Skeletal muscle satellite cell (primary cell): ENCODE measurements around the gene TMBIM6.
"Not testable (repeated sequence)": the region's sequence is repeated elsewhere in the genome, so short reads cannot be mapped to it uniquely, and the experiment has no call there.

Experiments used
- H3K27me3 ChIP-seq: 2 replicates; pipeline ENCODE4 v1.7.0; 2013; ENCODE audit warnings: low read length; ENCODE audit not compliant: control insufficient read depth, insufficient read depth
- H3K36me3 ChIP-seq: 2 replicates; pipeline ENCODE4 v1.7.0; 2013; ENCODE audit warnings: mild to moderate bottlenecking, control low read depth, low read length; ENCODE audit not compliant: insufficient read depth
- H3K4me1 ChIP-seq: 2 replicates; pipeline ENCODE4 v1.7.0; 2013; ENCODE audit warnings: low read length; ENCODE audit not compliant: control insufficient read depth, insufficient read depth
- H3K4me2 ChIP-seq: 2 replicates; pipeline ENCODE4 v1.7.0; 2013; ENCODE audit warnings: mild to moderate bottlenecking, low read length
- H3K4me3 ChIP-seq: 2 replicates; pipeline ENCODE4 v1.7.0; 2013; ENCODE audit warnings: low read length
- H3K9ac ChIP-seq: 2 replicates; pipeline ENCODE4 v1.7.0; 2013; ENCODE audit warnings: mild to moderate bottlenecking, low read depth, low read length, moderate library complexity
- H3K9me3 ChIP-seq: replicated peaks from 2 replicates; pipeline ENCODE4 v1.7.0; 2013; ENCODE audit warnings: mild to moderate bottlenecking, control low read depth, low read length

The TMBIM6 gene

DNA sequence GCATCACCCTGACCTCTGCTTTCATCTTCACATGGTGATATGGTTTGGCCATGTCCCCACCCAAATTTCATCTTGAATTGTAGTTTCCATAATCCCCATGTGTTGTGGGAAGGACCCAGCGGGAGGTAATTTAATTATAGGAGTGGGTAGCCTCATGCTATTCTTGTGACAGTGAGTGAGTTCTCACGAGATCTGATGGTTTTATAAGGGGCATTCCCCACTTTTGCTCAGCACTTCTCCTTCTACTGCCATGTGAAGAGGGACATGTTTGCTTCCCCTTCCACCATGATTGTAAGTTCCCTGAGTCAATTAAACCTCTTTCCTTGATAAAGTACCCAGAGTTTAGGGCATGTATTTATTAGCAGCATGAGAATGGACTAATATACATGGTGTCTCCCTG, 38.2 kb downstream of the TMBIM6 start:
- Histone ChIP-seq H3K4me1 (peaks cover 10% of the 10 kb centered on the region), H3K4me2 (no peak overlapping the region), H3K9ac (no peak overlapping the region)

DNA sequence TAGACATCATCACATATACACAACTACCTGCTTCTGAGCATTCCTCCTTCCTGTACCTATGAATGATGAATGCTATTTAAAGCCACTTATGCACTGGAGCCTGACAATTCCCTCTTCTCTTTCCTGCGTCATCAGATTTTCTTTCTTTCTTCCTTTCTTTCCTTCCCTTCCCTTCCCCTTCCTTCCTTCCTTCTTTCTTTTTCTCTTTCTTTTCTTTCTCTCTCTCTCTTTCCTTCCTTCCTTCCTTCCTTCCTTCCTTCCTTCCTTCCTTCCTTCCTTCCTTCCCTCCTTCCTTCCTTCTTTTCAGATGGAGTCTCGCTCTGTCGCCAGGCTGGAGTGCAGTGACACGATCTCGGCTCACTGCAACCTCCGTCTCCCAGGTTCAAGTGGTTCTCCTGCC, 39.6 kb downstream of the TMBIM6 start:
- H3K27me3 ChIP-seq, H3K9me3 ChIP-seq: not testable (repeated sequence)

More for the DNA sequence above, 38.2 kb downstream of the TMBIM6 start:
- peaks cover 4% of the 10 kb centered on the region for H3K27me3 ChIP-seq
- no peak overlapping the region for H3K4me3 ChIP-seq
- no peaks in the 10 kb centered on the region for H3K9me3 ChIP-seq
- no peaks in the 10 kb centered on the region for H3K36me3 ChIP-seq

DNA sequence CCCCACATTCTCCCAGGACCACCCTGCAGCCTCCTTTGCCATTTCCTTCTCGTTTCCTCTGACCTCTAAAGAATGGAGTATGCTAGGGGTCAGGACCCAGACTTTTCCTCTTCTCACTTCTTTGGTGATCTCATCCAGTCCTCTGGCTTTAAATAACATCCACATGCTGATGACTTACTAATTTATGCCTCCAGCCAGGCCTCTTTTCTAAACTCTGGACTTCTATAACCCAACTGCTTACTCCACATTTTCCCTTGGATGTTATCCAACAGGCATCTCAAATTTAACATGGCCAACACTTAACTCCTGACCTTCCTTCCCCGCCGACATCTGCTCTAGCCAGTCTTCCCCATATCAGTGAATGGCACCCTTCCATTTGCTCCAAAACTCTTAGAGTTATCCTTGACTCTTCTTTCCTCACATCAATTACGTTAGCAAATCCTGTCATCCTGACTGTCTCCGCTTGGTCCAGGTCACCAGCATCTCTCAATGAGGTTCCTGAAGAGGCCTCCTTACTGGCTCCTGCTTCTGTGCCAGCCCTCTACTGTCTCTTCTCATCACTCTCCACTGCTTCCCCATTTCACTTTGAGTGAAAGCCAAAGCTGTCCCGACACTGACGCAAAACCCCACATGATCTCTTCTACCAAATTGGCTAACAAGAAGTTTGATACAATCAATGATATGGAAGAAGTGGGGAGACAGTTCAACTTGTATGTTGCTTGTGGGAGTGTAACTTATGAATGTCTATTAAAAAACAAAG, 42.7 kb downstream of the TMBIM6 start:
- H3K4me1 ChIP-seq = peaks cover 16% of the 10 kb centered on the region
- no peaks in the 10 kb centered on the region for H3K36me3 ChIP-seq
- H3K9me3 ChIP-seq = peaks cover 6% of the 10 kb centered on the region
- no peak overlapping the region for H3K4me3 ChIP-seq
- H3K27me3 ChIP-seq = peaks cover 4% of the 10 kb centered on the region
- no peak overlapping the region for H3K4me2 ChIP-seq
- no peak overlapping the region for H3K9ac ChIP-seq

More for the DNA sequence above, 39.6 kb downstream of the TMBIM6 start:
- not testable (repeated sequence) for H3K4me2 ChIP-seq, H3K9ac ChIP-seq, H3K36me3 ChIP-seq, H3K4me3 ChIP-seq
- peaks cover 16% of the 10 kb centered on the region for H3K4me1 ChIP-seq

DNA sequence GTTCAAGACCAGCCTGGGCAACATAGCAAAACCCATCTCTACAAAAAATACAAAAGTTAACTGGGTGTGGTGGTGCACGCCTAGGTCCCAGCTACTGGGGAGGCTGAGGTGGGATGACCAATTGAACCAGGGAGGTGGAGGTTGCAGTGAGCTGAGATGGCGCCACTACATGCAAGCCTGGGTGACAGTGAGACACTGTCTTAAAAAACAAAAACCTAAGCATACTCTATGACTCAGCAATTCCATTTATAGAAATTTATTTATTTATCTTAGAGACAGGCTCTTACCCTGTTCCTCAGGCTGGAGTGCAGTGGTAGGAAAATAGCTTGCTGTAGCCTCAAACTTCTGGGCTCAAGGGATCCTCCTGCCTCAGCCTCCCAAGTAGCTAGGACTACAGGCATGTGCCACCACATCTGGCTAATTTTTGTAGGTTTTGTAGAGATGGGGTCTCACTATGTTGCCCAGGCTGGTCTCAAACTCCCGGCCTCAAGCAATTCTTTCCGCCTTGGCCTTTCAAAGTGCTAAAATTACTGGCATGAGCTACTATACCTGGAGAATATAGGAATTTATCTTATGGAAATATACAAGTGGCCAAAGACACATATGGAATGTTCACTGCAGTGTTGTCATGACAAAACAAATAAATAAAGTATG, 43.5 kb downstream of the TMBIM6 start:
- H3K4me1 ChIP-seq = peaks cover 16% of the 10 kb centered on the region
- H3K9ac ChIP-seq = no peak overlapping the region
- peaks cover 6% of the 10 kb centered on the region for H3K9me3 ChIP-seq
- peaks cover 4% of the 10 kb centered on the region for H3K27me3 ChIP-seq
- no peak overlapping the region for H3K4me3 ChIP-seq
- H3K4me2 ChIP-seq = no peak overlapping the region
- H3K36me3 ChIP-seq = peaks cover 5% of the 10 kb centered on the region

DNA sequence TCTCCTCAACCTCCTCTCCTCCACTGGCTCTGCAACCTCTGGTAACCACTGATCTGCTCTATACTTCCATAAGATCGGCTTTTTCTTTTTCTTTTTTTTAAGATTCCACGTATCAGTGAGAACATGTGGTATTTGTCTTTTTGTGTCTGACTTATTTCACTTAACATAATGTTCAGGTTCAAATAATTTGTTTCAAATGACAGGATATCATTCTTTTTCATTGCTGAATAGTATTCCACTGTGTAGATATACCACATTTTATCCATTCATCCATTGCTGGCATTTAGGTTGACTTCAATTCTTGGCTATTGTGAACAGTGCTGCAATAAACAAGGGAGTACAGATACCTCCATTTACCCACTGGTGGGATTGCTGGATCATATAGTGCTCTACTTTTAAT, 46.3 kb downstream of the TMBIM6 start:
- H3K4me2 ChIP-seq = no peak overlapping the region
- H3K27me3 ChIP-seq = no peaks in the 10 kb centered on the region
- peaks cover 27% of the 10 kb centered on the region for H3K36me3 ChIP-seq
- H3K9me3 ChIP-seq = peaks cover 6% of the 10 kb centered on the region
- no peak overlapping the region for H3K4me3 ChIP-seq
- no peak overlapping the region for H3K9ac ChIP-seq
- H3K4me1 ChIP-seq = peaks cover 16% of the 10 kb centered on the region

DNA sequence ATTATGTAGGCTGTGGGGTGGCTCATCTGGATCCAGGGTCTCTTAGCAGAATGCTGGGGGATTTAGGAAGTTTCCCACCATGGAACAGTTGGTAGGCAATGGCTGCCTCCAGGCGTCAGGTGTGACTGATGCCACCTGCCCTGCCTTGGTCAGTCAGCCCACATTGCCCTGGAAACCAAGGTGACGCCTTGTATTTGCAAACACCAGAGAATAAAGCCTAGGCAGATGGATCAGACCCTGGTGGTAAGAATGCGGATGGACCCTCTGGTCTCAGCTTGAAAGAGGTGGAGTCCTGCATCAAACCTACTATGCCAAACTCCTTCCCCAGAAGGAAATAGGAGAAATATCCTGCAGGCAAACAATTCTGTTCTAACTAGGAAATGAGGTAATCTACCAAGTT, 48.6 kb downstream of the TMBIM6 start:
- no peak overlapping the region for H3K9ac ChIP-seq
- H3K4me2 ChIP-seq = no peak overlapping the region
- peaks cover 6% of the 10 kb centered on the region for H3K9me3 ChIP-seq
- H3K27me3 ChIP-seq = no peaks in the 10 kb centered on the region
- H3K36me3 ChIP-seq = peaks cover 47% of the 10 kb centered on the region
- H3K4me1 ChIP-seq = peaks cover 2% of the 10 kb centered on the region
- H3K4me3 ChIP-seq = no peak overlapping the region

DNA sequence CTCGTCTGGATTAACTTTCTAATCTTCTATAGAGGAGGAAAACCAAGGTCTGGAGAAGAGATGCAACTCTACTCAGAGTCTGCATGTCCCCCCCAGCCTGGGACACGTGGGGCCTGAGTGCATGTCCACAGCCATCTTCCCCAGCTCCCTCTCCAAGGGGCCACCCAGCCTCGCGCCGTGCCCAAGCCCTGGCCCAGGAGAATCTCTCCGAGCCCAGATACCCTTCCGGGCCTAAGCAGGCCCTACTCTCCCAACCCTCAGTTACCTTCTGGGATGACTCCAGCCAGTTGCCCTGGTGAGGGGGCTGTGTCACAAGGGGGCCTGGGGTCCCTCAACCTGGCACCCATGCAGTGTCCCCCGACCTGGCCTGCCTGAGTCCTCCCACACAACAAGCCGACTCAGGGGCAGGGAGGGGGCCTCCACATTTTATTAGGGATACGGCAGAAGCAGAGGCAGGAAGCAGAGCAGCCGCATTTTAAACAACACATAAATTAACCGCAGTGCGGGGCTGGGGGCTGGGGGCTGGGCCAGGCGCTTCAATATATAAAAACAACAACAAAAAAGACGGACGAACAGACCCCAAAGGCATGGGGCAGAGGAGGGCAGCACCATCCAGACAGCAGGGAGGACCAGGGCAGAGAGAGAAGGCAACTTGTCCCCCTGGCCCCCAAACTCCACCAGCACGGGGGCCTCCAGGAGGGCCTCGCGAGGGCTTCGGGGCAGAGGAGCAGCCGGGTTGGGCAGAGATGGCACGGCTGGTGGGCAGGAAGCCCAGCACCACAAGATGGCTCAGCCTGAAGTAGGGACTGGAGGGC, 49.6 kb downstream of the TMBIM6 start:
- H3K9ac ChIP-seq = no peak overlapping the region
- H3K36me3 ChIP-seq = peaks cover 55% of the 10 kb centered on the region
- H3K4me2 ChIP-seq = no peak overlapping the region
- no peak overlapping the region for H3K4me3 ChIP-seq
- H3K27me3 ChIP-seq = no peaks in the 10 kb centered on the region
- H3K4me1 ChIP-seq = no peaks in the 10 kb centered on the region
- peaks cover 6% of the 10 kb centered on the region for H3K9me3 ChIP-seq

DNA sequence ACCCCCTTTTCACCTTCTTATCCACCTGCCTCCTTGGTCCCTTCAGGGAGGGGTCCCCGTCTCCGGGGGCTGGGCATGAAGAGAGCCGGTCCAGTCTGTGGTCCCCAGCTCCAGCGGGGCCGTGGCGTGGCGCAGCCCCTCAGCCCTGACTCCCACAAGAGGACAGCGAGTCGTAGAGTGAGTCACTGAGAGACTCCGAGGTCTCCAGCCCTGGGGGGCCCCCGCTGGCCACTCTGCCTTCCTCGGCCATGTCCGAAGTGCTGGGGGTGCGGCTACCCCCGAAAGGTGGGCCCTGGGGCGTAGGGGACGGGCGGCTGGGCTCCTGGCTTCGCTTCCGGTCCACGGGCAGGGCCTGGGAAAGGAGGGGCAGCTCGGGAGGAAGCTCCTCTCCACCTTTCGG, 50.3 kb downstream of the TMBIM6 start:
- Histone ChIP-seq H3K36me3 (peaks cover 62% of the 10 kb centered on the region), H3K27me3 (no peaks in the 10 kb centered on the region), H3K9me3 (peaks cover 6% of the 10 kb centered on the region), H3K9ac (no peak overlapping the region), H3K4me1 (no peaks in the 10 kb centered on the region), H3K4me2 (no peak overlapping the region), H3K4me3 (no peak overlapping the region)

DNA sequence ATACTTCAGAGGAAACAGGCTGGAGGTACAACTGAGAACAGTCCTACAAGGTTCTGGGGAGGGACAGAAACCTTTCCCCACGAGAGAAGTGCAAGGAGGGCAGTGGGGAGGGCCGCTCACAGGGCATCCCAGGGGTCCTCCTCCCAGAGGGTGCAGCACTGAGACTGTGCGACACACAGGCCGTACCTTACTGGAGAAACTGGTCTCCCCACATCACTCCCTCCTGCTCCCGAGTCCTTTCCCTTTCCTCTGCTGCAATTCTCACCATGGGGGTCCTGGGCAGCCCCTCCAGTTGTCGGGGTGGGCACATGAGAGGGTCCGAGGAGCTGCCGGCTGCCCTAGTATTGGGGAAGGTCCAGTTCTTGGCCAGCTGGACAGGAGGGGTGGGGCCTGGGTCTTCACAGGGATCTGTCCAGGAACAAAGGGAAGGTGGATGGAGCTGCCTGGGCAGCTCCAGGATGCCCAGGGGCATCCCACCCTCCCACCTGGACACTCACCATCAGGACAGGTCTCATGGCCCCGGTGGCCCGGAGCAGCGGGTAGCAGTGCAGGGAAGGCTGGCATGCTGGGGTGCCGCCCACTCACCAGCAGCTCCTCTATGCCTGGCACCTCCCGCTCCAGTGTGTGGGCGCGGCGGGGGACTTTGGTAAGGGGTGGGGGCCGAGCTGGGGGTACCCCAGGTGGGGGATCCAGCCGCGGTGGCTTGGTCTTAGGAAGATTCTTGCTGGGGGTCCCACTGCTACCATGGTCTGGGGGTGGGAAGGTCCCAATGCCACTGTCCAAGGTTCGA, 51.0 kb downstream of the TMBIM6 start:
- Histone ChIP-seq H3K27me3 (no peaks in the 10 kb centered on the region), H3K9me3 (peaks cover 6% of the 10 kb centered on the region), H3K36me3 (peaks cover 65% of the 10 kb centered on the region), H3K4me1 (no peaks in the 10 kb centered on the region), H3K4me2 (no peak overlapping the region), H3K4me3 (no peak overlapping the region), H3K9ac (no peak overlapping the region)

DNA sequence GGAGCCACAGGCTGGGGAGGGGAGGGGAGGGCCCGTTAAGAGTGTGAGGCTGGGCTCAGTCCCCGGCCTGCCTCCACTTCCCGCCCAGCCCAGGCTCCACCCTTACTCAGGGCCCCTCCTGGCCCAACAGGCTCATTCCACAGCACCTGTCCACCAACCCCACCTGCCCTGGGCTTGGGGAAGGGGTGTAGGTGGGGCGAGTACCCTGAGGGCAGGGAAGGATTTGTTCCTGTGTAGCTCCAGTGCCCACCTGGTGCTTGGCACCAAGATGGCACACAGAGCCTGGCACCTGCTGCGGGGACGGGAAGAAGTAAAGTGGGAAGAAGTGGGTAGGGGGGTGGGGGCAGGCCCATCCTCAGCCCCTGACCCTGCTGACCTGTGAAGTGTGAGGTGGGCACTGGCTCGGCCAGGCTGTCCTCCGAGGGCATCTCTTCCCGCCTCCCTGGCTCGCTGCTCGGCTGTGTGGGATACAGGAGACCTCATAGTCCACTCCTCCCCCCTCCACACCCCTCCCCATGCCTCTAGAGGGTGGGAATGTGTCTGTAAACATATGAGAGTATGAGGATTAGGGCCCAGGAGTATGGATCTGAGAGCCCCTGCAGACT, 51.7 kb downstream of the TMBIM6 start:
- Histone ChIP-seq H3K4me1 (no peaks in the 10 kb centered on the region), H3K9ac (no peak overlapping the region), H3K36me3 (peaks cover 72% of the 10 kb centered on the region)

More for the DNA sequence above, 51.7 kb downstream of the TMBIM6 start:
- Histone ChIP-seq H3K4me3 (no peak overlapping the region), H3K4me2 (no peak overlapping the region), H3K27me3 (no peaks in the 10 kb centered on the region), H3K9me3 (no peaks in the 10 kb centered on the region)
